Left lobe of liver (tissue), 2 donors: ENCODE results near the gene WNT3A. TPM values are rescaled to one million over a fixed set of nuclear protein-coding genes. Genes with fewer than 3 reads are reported as not detected.

Experiments used
- ATAC-seq: fragments of 200-7000 bp; cut with Tn5 transposase; one replicate; pipeline ENCODE4 v1.9.1; 2020; ENCODE audit warnings: mild to moderate bottlenecking, moderate library complexity
- DNase-seq: peaks from one replicate; pipeline ENCODE4 v3.0.0-alpha.2; 2020; ENCODE audit warnings: low spot score
- total RNA-seq: library from RNA; stranded (reverse); gene quantifications from one replicate; pipeline ENCODE4 v1.2.1, GENCODE V29; 2021
- donor health status: DM: no; HTN: no; CAD: no; lungs with moderate emphysema.
- donor health status: DM: no; HTN: yes; CAD: no.

WNT3A gene
- total RNA-seq, 1 donor from 2014 or later: not detected

DNA sequence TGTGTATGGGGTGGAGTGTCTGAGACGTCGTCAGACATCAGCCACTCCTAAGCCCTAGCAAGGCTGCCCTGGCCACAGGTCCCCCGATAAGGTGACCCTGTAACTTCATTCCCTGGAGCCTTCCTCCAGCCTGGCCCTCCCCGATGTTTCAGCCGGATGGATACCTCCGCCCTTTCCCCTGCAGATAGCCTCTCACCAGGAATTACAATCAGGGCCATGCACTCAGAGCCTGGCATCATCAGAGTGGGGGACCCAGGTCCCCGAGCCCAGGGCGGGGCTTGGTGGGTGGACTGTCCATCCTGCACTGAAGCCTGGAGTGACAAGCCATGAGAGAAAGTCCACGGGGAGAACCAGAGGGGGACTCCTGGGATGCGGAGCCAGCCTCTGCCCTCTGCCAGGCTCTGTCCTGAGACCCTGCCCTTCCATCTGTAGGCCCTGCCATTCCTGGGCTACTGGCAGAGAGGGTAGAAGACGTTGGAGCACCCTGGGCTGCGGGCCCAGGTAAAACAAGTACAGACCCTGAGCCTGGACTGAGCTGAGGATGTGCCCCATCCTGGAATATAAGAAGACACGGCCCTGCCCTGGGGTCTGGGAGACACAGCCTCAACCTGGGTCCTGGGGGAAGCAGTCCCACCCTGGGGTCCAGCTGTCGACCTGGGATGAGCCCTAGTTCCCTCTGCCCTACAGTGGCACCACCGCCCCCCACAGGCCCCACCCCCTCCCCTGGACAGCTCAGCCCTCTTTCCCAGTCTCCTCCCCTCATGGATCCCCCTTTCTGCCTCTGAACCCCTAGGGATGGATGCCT, 58.9 kb downstream of the WNT3A start:
- no peak for DNase-seq

DNA sequence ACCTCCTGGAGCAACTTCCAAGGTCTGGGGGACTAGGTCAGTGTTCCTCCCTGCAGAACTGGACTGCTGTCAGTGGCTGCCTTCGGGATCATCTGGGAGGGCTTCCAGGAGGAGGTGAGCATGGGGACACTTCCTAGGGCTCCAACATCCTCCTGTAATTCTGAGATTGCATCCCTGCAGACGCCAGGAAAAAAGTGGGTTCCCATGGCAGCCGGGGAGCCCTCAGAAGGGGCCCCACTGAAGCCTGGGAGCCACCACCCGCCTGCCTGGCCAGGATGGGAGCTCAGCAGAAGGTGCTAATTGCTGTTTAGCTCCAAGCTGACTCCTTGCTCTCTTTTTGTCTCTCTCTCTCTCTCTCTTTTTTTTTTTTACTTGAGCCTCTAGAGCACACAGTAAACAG, 59.6 kb downstream of the WNT3A start:
- no peak for ATAC-seq
- peak; percentile 22 for DNase-seq

More for the DNA sequence above, 58.9 kb downstream of the WNT3A start:
- ATAC-seq: no peak

DNA sequence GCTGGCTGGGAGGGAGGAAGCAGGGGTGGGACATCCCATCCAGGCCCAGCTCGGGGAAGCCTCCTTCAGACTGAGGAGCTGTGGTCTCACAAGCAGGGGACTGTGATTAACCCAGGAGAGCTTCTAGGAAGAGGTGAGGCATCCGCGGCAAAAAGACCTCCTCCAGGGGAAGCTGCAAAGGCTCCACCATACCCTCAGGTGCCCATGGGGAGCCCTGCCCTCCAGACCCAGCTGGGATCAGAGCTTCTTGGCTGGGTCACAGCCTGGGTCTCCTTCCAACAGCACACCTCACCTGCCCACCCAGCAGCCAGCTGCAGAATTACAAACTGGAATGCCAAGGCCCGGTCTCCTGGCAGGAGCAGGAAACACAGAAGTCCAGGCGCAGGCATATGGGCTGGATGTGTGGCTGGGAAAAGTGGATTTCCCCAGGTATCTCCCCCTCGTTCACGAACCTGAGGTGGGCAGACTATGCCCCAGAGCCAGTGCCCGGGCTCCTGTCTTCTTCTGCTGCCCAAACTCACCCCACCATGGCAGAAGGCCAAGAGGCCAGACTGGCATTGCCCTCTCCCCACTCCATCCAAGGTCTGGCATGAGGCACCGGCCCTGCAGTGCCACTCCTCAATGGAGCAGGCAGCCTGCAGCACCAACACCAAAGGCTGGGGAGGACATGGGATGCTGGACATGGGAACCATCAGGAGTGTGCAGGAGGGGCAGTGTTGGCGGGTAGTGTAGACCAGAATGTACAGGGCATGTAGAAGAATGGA, 60.3 kb downstream of the WNT3A start:
- ATAC-seq (no peak), DNase-seq (peak; percentile 18)

DNA sequence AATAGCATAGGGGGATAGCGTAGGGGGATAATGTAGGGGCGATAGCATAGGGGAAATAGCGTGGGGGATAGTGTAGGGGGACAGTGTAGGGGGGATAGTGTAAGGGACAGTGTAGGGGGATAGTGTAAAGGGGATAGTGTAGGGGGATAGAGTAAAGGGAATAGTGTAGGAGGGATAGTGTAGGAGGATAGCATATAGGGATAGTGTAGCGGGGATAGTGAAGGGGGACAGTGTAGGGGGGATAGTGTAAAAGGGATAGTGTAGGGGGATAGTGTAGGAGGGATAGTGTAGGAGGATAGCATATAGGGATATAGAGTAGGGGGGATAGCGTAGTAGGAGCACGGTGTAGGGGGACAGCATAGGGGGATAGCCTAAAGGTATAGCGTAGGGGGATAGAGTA, 61.6 kb downstream of the WNT3A start:
- ATAC-seq (no peak), DNase-seq (no peak)

DNA sequence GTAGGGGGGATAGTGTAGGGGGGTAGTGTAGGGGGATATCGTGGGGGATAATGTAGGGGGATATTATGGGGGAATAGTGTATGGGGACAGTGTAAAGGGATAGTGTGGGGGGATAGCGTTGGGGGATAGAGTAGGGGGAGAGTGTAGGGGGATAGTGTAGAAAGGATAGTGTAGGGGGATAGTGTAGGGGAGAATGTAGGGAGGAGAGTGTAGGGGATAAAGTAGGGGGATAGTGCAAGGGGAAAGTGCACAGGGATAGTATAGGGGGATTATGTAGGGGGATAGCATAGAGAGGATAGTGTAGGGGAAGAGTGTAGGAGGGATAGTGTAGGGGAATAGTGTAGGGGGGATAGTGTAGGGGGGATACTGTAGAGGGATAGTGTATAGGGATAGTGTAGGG, 63.4 kb downstream of the WNT3A start:
- ATAC-seq (no peak), DNase-seq (no peak)

DNA sequence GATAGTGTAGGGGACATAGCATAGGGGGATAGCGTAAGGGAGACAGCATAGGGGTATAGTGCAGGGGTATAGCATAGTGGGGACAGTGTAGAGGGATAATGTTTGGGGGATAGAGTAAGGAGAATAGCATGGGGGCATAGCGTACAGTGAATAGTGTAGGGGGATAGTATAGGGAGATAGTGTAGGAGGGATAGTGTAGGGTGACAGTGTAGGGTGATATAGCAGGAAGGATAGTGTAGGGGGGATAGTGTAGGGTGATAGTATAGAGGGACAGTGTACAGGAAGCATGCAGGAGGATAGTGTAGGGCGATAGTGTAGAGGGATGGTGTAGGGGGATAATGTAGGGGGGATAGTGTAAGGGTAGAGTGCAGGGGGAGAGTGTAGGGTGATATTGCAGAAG, 64.1 kb downstream of the WNT3A start:
- no peak for ATAC-seq
- DNase-seq: no peak

DNA sequence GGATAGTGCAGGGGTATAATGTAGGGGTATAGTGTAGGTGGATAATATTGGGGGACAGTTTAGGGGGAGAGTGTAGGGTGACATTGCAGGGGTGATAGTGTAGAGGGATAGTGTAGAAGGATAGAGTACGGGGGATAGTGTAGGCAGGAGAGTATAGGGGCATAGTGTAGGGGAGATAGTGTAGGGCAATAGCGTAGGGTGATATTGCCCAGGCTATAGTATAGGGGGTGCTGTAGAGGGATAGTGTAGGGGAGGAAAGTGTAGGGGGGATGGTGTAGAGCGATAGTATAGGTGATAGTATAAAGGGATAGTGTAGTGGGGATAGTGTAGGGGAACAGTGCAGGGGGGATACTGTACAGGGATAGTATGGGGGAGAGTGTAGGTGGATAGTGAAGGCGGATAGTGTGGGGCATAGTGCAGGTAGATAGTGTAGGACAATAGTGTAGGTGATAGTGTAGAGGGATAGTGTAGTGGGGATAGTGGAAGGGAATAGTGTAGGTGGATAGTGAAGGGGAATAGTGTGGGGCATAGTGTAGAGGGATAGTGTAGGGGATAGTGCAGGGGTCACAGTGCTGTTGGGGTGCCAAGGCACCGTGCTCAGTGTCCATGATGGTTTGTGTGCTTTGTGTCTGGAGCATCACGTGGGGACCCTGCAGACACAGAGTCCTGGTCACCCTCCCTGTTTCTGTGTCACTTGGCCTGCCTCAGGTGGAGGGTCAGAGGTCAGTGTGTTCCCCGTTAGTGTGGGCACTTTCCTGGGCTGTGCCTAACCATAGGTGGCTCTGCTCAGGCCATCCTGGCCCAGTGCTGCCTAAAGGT, 65.2 kb downstream of the WNT3A start:
- DNase-seq: peak; percentile 33
- peak; percentile 48 for ATAC-seq

DNA sequence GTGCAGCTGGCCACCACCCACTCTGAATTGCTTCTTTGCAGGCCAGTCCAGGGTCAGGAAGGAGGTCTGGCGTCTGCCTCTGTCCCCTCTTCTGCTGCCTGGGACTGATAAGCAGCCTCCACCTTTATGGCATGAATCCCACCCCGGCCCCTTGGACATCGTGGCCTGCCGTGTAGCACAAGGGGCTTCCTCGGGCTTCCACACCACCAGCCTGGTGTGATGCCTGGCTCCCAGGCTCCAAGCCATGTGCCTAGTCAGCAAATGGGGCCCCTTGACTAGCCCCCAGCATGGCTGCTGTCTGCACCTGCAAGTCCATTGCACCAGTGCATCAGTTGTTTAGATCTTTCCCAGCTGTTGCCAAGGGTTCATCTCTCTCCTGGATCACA, 65.9 kb downstream of the WNT3A start:
- DNase-seq: peak; percentile 34
- ATAC-seq: no peak

DNA sequence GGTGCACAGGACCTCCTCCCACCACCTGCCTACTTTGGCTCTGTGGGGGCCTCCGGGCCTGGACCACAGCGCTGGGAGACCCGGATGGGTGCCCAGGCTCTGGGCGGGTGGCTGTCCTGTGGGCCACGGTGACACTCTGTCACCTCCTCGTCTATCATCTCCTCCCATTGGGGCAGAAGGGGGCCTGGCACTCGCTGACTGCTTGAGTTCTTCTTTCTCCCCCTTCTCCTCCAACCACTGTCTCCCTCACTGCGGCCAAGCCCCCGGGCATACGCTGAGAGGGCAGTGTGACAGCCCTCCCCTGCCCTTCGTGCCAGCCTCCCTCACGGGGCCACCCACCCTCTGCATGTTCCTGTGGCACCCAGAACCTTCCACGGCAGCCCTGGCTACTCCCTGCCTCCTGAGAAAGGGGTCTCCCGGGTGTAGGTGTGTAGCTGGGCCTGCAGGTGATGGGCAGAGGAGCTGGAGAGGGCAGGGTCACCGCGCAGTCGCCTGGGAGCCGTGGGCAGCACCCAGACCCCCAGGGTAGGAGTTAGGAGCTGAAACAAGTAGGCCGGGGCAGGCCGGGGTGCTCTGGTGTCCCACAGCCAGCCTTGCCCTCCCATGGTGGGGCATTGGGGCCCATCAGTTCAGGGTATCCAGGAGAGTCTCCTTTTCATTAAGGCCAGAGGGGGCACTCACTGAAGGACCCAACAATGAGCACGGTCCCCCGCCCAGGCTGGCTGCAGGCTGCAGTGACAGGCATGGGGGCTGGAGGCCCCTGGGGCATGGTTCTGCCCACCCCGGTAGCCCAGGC, 66.5 kb downstream of the WNT3A start:
- peak; percentile 34 for DNase-seq
- ATAC-seq: no peak

DNA sequence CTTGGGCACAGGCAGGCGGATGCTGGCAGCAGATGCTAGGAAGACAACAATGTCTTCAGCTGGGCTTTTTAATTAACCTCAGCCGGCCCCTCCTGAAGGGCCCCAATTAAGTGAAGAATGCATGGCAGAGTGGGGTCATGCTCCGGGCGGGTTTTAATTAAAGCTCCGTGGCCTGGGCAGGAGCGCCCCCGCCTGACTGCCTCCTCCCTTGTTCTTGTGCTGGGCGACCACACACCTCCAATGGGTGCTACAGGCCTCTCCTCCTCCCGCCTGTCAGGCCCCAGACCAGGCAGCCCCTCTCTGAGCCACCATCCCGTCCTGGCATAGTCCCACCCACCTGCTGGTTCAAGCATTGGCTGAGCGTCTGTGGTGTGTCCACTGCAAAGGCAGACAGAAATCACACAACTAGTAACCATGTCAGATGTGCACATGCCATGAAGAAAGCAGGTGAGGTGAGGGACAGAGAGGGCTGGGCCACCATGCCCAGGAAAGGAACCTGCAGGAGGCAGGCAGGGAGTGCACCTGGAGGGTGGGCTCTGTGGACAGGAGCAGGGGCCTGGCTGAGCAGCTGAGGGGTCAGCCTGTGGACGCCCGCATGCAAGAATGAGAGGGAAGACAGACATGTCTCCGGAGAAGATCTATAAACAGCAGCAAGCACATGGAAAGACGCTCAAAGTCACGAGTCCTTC, 67.2 kb downstream of the WNT3A start:
- ATAC-seq (no peak), DNase-seq (peak; percentile 36)

DNA sequence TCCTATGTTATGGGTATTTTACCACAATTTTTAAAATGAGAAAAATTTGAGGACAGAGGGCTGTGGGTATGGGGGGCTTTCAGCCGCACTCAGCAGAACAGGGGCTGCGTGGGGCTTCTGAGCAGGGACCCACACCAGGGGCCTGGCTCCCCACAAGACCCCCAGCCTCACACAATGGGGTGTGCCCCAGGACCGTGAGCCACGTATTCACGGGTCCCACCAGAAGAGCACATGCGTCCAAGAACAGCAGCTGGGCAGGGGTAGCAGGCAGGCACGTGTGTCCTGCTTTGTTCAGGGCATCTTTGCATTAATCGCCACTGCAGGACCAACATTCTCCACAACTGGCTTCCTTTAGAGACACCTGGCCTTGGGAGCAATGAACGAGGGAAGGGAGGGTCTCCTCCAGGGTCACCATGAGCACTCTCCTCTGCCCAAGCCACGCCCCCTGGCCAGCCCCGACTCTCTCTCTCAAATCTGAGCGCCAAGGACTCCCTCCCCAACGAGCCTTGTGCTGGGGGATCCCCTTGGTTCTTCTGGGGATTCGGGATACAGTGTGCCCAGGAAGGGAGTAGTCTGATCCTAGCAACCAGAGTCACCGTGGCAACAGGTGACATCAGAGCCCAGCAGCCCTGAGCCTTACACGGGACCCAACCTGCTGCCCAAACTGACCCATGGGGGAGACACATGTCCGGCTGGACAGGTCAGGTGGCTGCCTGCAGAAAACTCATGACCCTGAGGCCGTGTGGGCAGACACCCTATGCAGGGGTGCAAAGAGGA, 68.3 kb downstream of the WNT3A start:
- DNase-seq (peak; percentile 44), ATAC-seq (peak; percentile 28)

DNA sequence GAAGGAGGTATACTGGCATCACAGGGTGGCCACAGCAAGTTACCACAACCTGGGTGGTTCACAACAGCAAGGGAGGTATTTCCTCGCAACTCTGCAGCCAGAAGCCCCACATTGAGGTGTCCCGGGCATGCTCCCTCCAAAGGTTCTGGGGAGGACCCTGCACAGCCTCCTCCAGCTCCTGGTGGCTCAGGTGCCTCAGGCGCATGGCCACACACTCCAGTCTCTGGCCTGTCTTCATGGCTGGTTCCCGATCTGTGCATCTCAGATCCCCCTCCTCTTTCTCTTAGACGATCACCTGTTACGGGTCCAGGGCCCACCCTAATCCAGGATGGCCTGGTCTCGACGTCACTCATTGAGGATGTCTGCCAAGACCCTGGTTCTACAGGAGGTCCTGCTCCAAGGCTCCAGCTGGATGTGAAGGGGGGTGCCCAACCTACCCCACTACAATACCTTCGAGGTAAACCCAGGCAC, 69.0 kb downstream of the WNT3A start:
- DNase-seq (peak; percentile 35), ATAC-seq (no peak)

DNA sequence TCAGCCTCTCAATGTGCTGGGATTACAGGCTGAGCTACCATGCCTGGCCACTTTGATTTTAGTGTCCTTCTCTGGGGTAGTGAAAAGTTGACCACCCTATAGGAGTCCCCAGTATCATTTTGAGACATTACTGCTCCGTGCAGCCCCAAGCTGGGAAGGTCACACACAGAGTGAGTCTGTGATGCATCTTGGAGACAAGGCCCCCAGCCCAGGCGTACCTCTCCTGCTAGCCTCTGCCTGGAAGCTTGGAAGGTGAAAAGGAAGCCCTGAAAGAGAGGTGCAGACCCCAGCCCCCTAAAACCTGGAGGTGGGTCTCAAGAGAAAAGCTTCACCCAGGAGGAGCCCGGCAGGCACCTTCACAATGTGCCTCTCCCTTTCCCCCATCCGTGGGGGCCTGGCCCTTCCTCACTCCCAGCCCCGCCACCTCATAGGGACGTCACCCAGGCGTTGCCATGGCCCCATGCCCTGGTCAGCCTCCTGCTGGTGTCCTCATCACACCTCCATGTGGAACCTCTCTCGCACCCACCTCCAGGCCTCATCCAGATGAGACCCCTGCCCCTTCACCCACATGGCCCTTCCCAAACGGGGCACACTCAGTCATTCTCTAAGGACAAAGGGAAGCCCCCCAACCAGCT, 70.1 kb downstream of the WNT3A start:
- ATAC-seq (no peak), DNase-seq (no peak)

DNA sequence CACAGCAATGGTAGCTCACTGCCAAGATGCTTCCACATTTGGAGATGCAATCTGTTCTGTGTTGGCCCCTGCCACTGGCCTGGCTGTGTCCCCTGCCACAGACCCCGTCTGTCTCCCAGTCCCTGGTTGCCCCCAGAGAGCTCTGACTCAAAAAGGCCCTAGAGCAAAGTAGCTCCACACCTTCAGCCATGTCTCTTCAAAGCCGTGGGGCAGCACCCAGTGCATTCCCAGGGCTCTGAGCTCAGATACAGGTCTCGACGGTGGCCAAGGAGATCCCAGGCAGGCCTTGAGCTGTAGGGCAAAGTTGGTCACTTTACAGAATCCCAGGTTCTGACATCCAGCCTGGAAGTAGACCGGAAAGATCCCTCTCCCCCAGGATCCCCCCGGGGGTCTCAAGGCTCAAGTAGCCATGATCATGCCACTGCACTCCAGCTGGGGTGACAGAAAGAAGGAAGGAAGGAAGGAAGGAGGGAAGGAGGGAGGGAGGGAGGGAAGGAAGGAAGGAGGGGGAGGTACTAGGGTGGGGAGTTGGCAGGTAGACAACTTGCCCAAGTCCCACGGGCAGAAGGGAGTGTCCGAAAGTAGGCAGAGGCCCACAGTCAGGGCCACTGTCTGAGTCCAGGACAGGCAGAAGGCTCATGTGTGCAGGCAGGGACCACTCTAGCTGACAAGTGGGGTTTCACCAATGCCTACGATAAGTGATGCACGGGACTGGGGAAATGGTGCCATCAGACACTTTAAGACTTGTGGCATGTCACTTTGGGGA, 71.0 kb downstream of the WNT3A start:
- DNase-seq (no peak), ATAC-seq (no peak)

DNA sequence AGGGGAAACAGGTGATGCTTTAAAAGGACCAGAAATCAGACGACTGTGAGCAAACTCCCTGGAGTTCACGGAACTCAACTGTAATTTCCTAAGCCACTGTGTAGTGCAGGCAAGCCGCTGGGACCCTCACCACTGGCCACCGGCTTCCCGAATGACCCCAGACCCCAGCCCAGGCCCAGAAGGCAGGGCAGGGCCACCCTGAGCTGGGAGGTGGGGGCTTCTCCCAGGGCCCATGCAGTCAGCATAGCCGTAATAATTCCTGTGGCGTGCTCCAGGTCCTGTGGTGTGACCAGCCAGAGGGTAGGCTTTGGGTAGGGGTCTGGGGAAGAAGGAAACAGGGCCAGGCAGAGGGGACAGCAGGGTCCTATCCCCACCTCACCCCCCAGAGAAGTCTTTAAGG, 72.2 kb downstream of the WNT3A start:
- ATAC-seq: no peak
- no peak for DNase-seq

DNA sequence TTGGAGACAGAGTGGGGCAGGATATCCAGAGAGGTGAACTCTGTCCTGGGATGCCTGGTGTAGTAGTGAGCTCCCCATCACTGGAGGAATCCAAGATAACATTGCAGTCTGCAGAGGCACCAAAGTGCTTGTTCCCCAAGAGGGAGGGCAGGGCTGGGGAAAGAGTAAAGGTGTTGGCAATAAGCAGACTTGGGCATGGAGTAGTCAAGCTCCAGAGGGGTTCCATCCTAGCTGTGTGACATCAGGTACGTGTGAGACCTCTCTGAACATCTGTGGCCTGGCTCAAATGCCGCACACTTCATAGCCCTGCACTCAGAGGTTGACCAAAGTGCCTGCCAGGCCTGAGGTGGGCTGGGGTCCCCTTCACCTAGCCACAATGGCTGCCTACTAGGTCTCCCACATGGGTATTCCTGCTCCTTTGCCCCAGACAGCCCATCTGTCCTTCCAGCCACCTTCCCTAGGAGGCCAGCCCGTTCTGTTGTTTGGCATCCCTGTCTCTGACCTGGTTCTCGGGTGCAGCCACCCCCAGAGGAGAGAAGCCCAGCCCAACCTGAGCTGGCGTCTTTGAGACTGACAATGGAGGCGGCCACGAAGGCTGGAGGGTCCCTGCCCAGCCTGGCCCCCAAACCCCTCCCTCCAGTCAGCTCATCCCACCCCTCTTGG, 72.9 kb downstream of the WNT3A start:
- no peak for DNase-seq
- no peak for ATAC-seq

DNA sequence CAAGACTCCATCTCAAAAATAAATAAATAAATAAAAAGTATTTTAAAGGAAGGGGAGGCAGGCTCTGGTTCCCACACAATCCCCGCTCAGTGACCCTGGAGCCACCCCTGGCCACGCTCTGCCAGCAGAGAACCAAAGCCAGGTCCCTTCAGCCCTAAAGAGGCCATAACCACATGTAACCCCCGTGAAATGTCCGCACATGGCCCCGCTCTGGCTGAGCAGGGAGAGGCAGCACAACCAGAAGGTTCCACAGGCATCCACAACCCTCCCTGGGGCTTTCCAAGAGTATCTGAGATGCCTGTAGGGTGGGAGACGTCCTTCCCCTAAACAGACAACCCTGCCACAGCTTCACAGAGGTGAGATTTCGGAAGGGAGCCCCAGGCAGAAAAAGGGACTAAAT, 74.3 kb downstream of the WNT3A start:
- DNase-seq: no peak

More for the DNA sequence above, 74.3 kb downstream of the WNT3A start:
- no peak for ATAC-seq
